ENCODE data around the gene CAMKMT.

CAMKMT gene

DNA sequence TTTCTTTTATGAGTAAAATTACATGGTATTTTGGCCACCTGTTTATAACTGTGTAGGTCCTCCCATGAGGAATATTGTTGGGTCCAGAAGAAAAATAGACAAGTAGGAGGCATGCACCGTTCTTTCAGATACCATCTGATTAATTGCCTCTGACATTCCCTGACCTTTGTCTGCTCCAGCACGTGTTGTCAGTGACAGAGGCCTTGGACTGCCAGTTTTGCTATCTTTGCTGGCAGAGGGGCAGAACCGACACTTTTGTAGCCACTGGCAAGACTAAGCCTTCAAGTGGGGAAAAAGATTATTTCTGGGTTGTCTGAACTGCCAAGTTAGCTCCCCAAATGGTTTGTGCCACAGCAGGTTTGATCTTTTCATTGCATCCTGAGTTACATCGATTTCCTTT is 276.9 kb downstream of the CAMKMT start:
- DNase-seq (ENCODE audit: low read depth in 2 of 3, low spot score in 1 of 3), result no peak

DNA sequence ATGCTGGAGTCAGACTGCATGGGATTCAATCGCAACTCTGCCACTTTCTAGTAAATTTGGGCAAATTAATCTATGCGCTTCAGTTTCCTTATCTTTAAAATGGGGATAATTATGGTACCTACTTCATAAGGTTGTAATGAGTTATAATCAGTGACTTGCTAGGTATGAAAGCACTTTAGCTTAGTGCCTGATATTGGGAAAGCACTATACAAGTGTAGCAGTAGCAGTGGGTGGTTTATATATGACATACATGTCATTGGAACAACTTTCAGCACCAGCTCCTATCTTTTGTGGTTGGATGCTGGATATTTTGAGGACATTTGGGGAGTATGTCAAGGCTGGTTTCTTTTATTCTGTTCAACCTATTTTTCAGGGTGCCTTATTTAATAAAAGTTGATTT is 277.7 kb downstream of the CAMKMT start:
- DNase-seq (ENCODE audit: low read depth in 2 of 3, low spot score in 1 of 3), result no peak

DNA sequence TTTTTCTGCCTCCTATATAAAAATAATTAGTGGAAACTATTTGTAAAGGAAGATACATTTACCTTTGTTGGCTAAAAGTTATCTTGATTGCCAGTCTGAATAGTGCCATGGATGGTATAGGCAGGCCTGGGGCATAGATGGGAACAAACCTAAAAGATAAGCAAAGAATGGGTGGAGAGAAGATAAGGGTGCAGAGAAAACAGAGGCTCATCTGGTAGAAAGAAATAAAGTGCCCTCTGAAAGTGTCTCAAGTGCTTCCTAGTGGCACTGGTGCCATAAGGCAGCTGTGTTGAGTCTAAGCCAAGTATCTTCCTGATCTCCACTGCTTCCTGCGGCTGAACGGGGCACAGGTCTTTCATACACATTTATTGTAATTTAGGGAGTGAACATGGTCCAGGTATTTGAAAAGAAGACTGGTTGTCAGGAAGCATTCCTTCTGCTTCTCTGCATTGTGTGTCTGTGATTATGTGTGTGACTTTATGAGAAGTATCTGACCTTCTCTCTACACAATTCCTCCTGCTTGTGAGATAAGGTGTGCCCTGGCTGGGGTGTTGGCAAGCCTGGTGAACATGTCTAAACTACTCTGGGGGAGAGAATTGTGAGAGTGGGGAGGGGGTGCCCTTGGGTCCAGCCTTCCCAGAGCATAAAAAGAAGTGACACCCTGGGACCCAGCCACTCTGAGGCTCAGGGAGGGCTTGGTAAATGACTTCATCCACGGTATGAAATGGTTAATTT is 280.5 kb downstream of the CAMKMT start:
- no peak for DNase-seq (ENCODE audit: low read depth in 2 of 3, low spot score in 1 of 3)

DNA sequence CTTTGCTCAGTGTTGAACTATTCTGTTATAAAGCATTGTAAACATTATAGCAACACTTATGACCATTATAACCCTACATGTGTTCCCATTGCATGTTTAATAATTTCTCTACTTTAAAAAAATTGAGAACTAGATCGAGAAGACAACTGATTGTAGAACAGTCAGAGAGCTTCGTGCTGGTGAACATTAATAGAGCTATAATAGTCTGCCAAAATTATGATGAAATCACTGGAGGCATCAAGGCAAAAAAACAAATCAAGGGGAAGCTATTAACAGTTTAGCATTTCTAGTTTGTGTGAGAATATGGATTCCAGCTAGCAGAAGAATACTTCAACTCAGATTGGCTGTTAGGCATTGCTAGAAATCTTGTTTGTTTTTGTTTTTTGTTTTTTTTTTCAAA is 284.2 kb downstream of the CAMKMT start:
- no peak for DNase-seq (ENCODE audit: low read depth in 2 of 3, low spot score in 1 of 3)

DNA sequence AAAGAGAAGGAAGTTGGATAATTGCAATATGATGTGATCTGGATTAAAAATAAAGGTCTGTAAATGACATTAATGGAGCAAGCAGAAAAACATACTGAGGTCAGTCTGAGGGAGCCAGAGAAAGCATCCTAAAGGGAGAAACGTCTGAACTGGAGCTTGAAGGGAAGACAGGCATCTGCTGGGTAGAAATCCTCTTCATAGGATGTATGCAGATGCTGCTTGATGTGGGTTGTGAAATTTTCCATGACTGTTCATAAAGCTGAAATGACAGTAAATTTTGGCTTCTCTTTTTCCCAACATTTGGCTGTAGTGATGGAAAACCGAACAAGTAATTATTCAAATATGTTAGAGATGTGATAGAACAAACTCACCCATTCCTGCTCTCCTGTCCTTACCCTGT is 287.6 kb downstream of the CAMKMT start:
- DNase-seq (ENCODE audit: low read depth in 2 of 3, low spot score in 1 of 3), result no peak

DNA sequence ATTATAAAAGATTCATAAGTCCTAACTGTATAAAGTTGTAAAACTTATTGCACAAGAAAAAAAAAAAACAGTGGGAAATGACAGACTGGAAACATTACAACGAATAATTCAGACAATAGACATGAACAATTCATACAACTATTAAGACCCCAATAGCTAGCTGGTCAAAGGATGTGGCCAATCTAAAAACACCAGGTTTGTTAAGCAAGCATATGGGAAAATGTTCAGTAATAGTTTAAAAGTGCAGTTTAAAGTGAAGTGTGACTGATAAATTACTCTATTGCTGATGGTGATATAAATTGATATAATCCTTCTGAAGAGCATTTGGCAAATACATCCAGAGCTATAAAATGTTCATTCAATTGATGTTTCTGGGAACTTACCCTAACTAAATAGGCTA is 289.0 kb downstream of the CAMKMT start:
- no peak for DNase-seq (ENCODE audit: low read depth in 2 of 3, low spot score in 1 of 3)

DNA sequence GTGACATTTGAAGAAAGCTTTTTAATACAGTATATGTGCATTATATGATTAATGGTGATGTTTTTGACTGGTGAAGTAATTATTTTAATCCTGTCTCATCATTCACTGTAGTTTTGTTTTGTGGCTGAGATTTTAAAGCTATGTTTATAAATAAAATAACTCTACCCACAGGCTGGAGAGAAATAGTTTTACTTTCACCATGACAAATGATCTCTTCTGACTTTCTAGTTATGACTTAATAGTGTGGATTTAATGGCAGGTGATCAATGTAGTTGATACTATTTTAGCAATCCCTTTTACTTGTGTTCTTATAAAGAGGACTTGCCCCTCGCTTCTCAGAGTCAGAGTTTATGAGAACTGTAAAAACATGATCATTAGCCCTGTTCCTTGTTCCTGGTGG is 290.2 kb downstream of the CAMKMT start:
- no peak for DNase-seq (ENCODE audit: low read depth in 2 of 3, low spot score in 1 of 3)

DNA sequence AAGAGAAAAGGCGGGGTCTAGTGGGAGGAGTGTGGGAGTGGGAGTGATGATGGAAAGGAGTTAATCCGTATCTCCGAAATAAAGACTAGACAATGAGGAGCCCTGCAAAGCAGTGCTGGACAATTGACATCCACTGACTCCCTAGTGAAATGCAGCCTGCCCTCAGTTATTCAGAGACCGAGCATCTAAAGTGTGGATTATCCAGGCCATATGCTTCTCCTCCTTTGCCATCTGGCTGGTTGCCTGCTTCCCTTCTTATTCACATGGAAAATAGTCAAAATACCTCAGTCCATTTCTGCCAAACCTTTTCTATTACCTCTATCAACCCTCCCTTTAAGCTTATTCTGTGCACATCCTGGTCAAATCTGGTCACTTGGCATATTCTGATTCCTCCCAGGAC is 291.0 kb downstream of the CAMKMT start:
- DNase-seq (ENCODE audit: low read depth in 2 of 3, low spot score in 1 of 3), result no peak

DNA sequence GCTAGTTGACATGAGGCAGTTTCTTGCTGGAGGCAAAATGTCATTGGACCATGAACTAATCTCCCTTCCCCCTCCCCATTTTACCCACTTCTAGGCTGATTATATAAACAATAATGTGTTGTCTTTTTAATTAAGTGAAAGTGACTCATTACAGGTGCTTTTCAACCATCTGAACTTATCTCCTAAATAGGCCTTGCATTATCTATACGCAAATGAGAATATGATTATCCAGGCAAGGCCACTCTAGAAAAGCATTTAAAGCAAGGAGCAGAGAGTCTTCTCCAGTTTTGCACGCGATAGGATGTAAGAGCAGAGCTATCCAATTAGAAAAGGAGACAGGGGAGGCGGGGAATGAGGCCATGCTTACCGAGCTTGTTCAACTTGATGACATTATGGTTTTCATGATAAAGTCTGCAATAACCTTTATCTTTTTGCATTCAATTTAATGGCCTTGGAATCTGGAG is 293.7 kb downstream of the CAMKMT start:
- DNase-seq (ENCODE audit: low read depth in 2 of 3, low spot score in 1 of 3), result no peak

DNA sequence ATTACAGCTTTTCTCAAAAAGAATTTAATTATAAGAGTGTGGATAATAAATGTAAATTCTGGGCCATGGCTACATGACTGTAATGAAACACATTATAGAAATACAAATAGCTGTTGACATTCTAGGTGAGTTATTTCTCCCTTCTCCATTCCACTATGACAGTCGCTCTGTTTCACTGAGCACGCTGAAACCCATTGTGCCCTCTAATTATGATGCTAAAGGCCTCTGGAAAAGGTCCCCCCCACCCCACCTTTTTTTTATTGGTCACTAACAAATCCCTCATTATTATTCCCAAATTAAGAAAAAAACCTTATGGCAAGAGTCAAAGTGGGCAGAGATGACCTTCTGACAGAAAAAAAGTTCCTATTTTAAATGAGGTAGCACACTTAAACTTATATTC is 294.7 kb downstream of the CAMKMT start:
- DNase-seq (ENCODE audit: low read depth in 2 of 3, low spot score in 1 of 3), result no peak

DNA sequence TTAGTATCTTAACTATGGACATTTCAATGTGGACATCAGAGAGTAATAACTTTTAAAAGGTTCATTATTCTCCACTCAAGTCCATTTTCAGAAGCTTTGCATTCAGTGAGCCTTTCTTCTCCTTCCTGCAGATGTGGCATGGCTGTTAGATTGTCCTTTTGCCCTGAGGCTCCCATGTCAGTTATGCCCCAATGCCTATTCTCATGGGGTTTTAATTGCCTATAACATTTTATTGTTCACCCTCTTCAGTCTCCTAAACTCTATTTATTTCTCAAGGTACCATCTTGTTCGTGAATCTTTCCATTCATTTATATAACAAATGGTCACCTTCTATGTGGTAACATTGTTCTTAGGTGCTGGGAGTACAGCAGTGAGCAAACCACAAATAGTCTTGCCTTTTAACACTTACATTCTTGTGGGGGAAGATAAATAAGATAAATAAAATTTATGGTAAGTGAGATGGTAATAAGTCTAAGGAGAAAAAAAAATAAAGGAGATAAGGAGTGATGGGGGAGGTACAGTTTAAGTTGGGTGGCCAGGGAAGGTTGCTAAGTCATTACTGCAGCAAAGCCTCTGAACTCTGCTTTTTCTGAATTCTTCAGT is 301.8 kb downstream of the CAMKMT start:
- DNase-seq (ENCODE audit: low read depth in 2 of 3, low spot score in 1 of 3), result no peak

DNA sequence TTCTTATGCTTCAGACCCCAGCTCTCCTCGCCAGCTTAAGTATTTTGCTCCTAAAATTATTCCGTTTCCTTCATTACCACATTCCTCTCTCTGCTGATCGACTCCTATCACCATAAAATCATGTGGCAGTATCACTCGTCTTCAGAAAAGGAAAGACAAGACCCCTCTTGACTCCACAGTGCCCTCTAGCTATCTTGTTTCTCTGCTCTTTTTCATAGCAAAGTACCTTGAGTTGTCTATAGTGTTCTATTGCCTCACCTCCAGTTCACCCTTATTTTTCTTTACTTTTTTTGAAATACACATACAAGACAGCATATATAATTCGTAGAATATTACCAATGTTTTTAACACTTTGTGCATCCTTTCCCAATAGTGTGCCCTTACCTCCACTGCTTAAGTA is 306.6 kb downstream of the CAMKMT start:
- DNase-seq (ENCODE audit: low read depth in 2 of 3, low spot score in 1 of 3), result no peak

DNA sequence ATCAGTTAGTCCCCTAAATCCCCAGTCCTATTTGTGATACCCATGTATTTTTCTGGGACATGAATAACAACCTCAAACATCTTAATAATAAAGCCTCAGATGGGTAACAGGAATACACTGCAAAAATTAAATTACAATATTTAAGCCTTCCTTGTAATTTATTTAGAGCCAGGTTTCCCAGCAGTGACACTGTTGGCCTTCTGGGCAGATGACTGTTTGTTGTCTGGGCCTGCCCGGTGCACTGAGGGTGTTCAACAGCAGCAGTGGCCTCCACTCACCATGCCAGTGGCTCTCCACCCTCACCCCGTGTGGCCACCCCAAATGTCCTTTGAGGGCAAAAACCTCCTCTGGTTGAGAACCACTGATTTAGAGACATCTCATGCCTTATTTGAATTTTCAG is 309.5 kb downstream of the CAMKMT start:
- DNase-seq (ENCODE audit: low read depth in 2 of 3, low spot score in 1 of 3), result no peak

DNA sequence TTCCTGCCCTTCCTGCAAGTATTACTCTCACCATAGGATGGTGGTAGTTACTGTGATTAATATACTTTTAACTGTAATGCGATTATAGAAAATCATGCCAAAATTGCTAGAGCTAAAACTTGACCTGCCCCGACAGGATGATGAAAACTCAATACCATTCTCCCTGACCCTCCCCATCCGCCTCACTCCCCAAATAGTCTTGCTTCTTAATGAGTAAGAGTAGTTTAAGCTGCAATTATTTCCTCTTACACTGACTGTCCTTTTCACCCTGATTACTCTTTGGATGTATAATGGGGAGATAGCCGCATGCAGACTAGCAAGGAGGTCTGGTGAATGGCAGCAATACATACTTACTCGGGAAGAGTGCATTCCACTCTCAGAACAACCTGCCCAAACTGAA is 310.2 kb downstream of the CAMKMT start:
- no peak for DNase-seq (ENCODE audit: low read depth in 2 of 3, low spot score in 1 of 3)

DNA sequence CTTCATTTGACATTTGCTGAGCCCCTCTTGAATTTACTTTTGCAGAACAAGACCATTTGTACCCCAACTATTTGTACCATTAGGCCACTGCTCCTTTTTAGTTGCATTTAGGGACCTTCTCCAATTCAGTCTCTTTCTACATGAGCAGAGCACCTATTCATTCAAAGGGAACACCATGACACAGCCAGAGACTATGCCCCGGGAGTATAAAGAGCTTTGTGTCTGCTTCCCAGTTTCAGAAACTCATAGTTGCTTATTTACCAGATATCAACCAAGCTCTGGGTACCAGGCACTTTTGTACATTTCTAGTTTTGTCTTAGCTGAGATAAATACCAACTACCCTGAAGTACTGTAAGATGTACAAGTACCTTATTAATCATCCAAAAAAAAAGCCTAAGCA is 310.7 kb downstream of the CAMKMT start:
- DNase-seq (ENCODE audit: low read depth in 2 of 3, low spot score in 1 of 3), result no peak

DNA sequence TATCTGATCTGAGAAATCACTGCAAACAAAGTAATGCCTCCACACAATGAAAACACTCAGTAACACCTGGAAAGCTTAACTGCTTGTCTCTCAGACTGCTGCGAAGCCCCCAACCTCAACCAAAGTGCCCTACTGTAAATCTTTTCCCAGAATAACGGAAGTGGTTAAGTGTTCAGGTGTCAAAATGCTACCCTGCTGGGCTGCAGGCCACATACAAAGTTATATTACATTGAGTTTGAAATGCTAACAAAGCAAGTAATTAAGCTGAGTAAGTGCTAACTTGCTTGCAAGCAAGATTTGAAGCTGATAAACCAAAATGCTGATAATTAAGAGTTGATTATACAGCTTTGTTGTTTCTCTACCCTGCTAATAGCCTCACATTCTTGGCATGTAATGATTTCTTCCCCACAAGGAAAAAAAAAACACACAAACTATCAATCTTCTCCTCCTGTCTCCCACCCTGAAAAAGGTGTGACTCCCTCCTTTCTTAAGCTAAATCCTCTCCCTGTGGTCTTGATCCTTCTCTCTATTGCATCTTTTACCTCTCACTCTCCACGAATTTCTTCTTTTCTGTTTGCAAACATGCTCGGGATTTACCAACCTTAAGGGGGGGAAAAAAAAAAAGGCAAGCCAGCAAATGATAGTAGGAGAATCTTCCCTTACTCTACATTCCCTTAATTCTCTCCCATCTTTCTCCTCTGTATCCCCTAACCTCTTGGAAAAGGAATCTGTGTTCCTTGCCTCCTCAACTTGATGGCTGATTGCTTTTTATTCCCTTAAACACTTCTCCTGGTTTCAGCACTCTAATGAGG is 312.9 kb downstream of the CAMKMT start:
- no peak for DNase-seq (ENCODE audit: low read depth in 2 of 3, low spot score in 1 of 3)

DNA sequence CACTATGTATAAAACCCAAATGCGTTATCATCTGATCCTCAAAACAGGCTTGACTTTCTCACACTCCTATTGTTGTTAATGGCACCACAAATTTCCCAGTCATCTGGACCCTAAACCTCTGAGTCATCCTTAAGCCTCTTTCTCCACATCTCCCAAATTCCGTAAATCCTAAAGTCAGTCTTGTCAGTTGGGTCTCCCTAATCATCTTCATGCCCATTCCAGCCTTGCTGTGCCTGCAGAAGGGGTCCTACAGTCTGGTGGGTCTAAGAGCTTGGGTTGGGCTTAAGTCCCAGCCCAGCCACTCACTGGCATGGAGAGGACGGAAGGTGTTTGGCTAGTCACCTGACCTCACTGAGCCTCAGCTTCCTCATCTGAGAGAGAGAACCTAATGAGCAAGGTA is 314.6 kb downstream of the CAMKMT start:
- no peak for DNase-seq (ENCODE audit: low read depth in 2 of 3, low spot score in 1 of 3)

DNA sequence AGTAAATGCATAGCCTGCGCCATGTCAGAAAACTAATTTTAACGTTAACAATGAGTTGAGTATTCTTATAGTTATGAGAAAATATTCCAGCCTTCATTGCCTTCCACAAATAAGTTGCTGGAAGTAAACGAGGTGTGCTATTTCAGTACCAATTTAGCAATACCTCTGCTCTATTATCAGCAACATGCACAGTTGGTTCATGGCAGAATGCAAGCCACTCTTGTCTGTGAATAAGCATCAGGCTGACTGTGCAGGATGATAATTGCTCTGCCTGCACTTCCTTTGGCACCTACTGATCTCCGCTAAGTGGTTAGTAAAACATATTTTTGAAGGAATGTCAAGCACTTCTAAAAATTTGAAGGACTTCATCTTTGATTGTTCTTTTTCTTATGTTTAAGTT is 317.8 kb downstream of the CAMKMT start:
- no peak for DNase-seq (ENCODE audit: low read depth in 2 of 3, low spot score in 1 of 3)

DNA sequence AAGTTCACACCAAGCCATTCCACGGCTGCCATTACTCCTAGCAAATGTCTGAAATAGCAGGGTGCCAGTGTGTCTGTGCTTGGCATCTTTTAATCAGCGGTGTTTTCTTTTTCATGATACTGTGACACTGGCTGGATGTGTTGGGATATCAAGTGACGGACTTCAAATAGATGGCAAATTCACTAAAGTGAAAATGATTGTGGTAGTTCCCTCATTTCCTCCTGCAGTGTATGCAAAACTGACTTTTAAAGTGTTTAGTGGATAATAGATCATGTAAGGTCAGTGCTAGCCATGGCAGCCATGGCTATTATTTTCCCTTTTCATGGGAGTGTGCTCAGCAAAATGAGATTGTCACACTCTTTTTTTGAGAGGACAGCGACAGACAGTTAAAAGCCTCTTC is 318.2 kb downstream of the CAMKMT start:
- no peak for DNase-seq (ENCODE audit: low read depth in 2 of 3, low spot score in 1 of 3)

DNA sequence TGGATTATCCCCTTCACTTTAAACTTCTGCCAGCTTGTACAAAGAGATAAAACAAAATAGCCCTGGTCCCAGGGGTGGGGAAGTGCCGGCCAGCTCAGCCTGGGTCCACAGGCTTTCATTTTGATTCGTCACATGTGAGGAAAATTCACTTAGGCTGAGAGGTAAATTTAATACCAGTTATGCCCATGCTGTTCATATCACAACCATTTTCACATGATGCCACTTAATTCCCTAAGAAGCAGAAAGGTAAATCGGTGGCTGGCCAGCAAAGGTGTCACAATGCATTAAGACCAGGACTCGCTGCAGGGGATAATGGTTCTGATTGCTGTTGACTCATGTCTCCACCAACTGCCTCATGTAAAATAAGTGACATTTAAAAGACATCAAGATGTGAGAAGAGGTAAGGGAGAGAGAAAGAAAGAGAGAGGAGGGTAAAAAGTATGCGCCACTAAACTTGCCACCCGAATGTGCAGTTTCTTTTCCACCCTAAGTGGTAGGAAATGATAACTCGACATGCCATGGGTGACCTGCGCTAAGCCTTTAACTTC is 318.8 kb downstream of the CAMKMT start:
- no peak for DNase-seq (ENCODE audit: low read depth in 2 of 3, low spot score in 1 of 3)

DNA sequence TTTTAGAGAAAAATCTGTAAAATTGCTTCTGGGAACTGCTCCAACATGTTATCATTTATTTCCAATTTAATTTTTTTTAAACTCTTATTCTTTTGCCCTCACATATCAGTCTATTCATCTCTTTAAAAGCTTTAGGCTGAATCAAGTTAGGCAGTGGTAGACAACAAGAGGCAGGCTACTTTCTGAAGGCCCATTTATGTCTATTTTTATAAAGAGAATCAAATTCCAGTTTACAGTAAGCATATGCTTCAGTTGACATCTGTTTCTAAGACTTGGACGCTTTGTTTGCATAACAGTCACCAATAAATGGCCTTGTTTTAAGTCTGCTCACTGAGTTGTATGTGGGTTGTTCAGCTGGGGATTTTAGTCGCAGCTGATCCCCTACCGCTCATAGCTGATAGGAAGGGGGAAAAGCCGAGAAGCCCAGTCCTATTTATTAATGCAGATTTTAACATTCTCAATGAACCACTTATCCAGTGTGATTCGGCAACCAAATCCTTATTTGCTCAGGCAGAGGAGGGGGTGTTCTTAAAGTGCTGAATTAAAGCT is 319.3 kb downstream of the CAMKMT start:
- DNase-seq (ENCODE audit: low read depth in 2 of 3, low spot score in 1 of 3), result no peak

DNA sequence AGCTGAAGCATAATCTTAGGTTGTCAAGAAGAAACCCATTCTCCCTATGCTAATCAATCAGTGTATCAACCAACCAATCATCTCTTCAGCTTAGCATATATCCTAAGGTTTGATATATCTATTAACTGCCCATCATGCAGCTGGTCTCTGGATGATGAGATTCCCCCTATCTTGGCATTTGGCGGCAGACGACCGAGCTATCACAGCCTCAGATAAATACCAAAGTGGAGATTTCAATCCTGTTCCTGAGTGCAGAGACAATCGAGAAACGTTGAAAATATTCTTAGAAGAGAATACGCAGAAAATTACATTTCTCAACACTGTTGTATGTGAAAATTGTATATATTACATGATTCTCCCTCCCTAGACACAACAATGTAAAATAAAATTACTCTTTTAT is 320.7 kb downstream of the CAMKMT start:
- no peak for DNase-seq (ENCODE audit: low read depth in 2 of 3, low spot score in 1 of 3)

All from stimulated activated CD4-positive, alpha-beta T cell treated with anti-CD3 and anti-CD28 coated beads, Interleukin-12 subunit alpha, Interleukin-12 subunit beta, amount 100 ng/mL, for 48 hours (primary cell).